A549 (cell line): Measurements from ENCODE around the gene OR10AD1. TPM values are rescaled to one million over a fixed set of nuclear protein-coding genes. Genes with fewer than 3 reads are reported as not detected.
A peak's percentile ranks its signal among the peaks of the same experiment; 100 is the strongest.

Experiments used
- ATAC-seq, 2 experiments: fragments of 200-7000 bp in 1 of 2; fragments of >200 bp in 1 of 2; cut with Nextera tagmentation in 1 of 2; cut with Tn5 transposase in 1 of 2; 3 replicates each; pipeline versions ENCODE4 v1.8.0 to v1.9.1; 2018 to 2020; ENCODE audit warnings: mild to moderate bottlenecking in 1 of 2, moderate library complexity in 1 of 2
- CTCF ChIA-PET: fragments of 300-600 bp; sonication (Branson Sonifier 250); formaldehyde crosslinking; extraction: SDS; loops from one replicate; lab custom pipeline; 2021; ENCODE audit warnings: antibody characterized with exemption, inconsistent platforms; lab: Yijun Ruan, JAX
- POLR2A ChIA-PET: fragments of 350-600 bp; formaldehyde crosslinking; extraction: SDS; loops from one replicate; lab custom pipeline; 2021; ENCODE audit warnings: antibody characterized with exemption, inconsistent platforms; lab: Yijun Ruan, JAX
- DNase-seq, 2 experiments: peaks; one replicate each; pipeline versions ENCODE4 v3.0.0 to v3.0.0-alpha.2; 2011 to 2016; ENCODE audit warnings: low read depth in 1 of 2, low spot score in 1 of 2
- FAIRE-seq: peaks from 2 replicates; lab custom pipeline; 2011; peaks lifted over from hg19 to GRCh38; lab: Jason Lieb, UNC
- H3K27ac ChIP-seq, 2 experiments: fragments of >200 bp; sonication (Bioruptor Twin); formaldehyde crosslinking; 3 replicates each; pipeline ENCODE4 v1.5.1; 2016 to 2017
- H3K4me1 ChIP-seq: fragments of >200 bp; sonication (Bioruptor Twin); formaldehyde crosslinking; 3 replicates; pipeline ENCODE4 v1.6.1; 2016
- H3K4me2 ChIP-seq: fragments of >200 bp; sonication (Bioruptor Twin); formaldehyde crosslinking; 3 replicates; pipeline ENCODE4 v1.6.1; 2016
- H3K4me3 ChIP-seq: fragments of >200 bp; sonication (Bioruptor Twin); formaldehyde crosslinking; 3 replicates; pipeline ENCODE4 v1.5.1; 2016
- H3K9me3 ChIP-seq: fragments of >200 bp; sonication (Bioruptor Twin); formaldehyde crosslinking; 3 replicates; pipeline ENCODE4 v1.6.1; 2016
- EP300 ChIP-seq, 2 experiments: fragments of >200 bp; sonication (Bioruptor Twin); formaldehyde crosslinking; IDR thresholded peaks; 2 replicates in 1 of 2; 3 replicates in 1 of 2; pipeline ENCODE4 v1.6.1; 2016 to 2017
- FOXS1 ChIP-seq: fragments of 250-450 bp; sonication (Bioruptor Pico); IDR thresholded peaks from 2 replicates; pipeline ENCODE4 v1.5.0; 2020; ENCODE audit warnings: mild to moderate bottlenecking, moderate library complexity
- HDAC2 ChIP-seq: fragments of 200-600 bp; sonication (generic); IDR thresholded peaks from 2 replicates; pipeline ENCODE4 v1.6.1; 2016
- HOXB13 ChIP-seq: fragments of 250-450 bp; sonication (Bioruptor Pico); IDR thresholded peaks from 2 replicates; pipeline ENCODE4 v1.5.0; 2020; ENCODE audit warnings: low read depth, mild to moderate bottlenecking, moderate library complexity
- JUNB ChIP-seq: fragments of >200 bp; sonication (Bioruptor Twin); formaldehyde crosslinking; IDR thresholded peaks from 2 replicates; pipeline ENCODE4 v1.6.1; 2016
- MYC ChIP-seq: IDR thresholded peaks from 2 replicates; pipeline ENCODE4 v1.6.1; 2012; ENCODE audit warnings: mild to moderate bottlenecking, inconsistent platforms, low read length, improper control_type of control experiment, borderline replicate concordance
- NFE2L2 ChIP-seq: fragments of 150-350 bp; conservative IDR thresholded peaks from 2 replicates; pipeline ENCODE4 v1.6.1; 2014; ENCODE audit warnings: low read length
- NR3C1 ChIP-seq: fragments of >200 bp; sonication (Bioruptor Twin); formaldehyde crosslinking; IDR thresholded peaks from 3 replicates; pipeline ENCODE4 v1.6.1; 2017
- PHF8 ChIP-seq: fragments of 200-600 bp; sonication (generic); IDR thresholded peaks from 2 replicates; pipeline ENCODE4 v1.6.1; 2016; ENCODE audit warnings: low read depth, mild to moderate bottlenecking, antibody characterized with exemption, moderate library complexity, borderline replicate concordance
- RAD21 ChIP-seq, 2 experiments: fragments of >200 bp in 1 of 2; sonication (Bioruptor Twin) in 1 of 2; formaldehyde crosslinking in 1 of 2; IDR thresholded peaks in 1 of 2; conservative IDR thresholded peaks in 1 of 2; 2 replicates in 1 of 2; 3 replicates in 1 of 2; pipeline ENCODE4 v1.6.1; 2012 to 2018; ENCODE audit warnings: inconsistent platforms in 1 of 2
- RCOR1 ChIP-seq: fragments of 150-350 bp; IDR thresholded peaks from 2 replicates; pipeline ENCODE4 v1.6.1; 2014; ENCODE audit warnings: antibody characterized with exemption, low read length, low read depth
- SMC3 ChIP-seq: fragments of >200 bp; sonication (Bioruptor Twin); formaldehyde crosslinking; IDR thresholded peaks from 3 replicates; pipeline ENCODE4 v1.6.1; 2018; ENCODE audit warnings: inconsistent platforms
- SREBF2 ChIP-seq: fragments of 450-650 bp; IDR thresholded peaks from 2 replicates; pipeline ENCODE4 v1.6.1; 2014; ENCODE audit warnings: mild to moderate bottlenecking, moderate library complexity
- TP53 ChIP-seq: fragments of 250-450 bp; sonication (Bioruptor Pico); IDR thresholded peaks from 2 replicates; pipeline ENCODE4 v1.5.0; 2021; ENCODE audit warnings: mild to moderate bottlenecking, moderate library complexity
- ZC3H11A ChIP-seq: fragments of 450-650 bp; IDR thresholded peaks from 2 replicates; pipeline ENCODE4 v1.6.1; 2014; ENCODE audit warnings: antibody characterized with exemption, mild to moderate bottlenecking
- ZFP36 ChIP-seq: fragments of 450-650 bp; IDR thresholded peaks from 2 replicates; pipeline ENCODE4 v1.6.1; 2014; ENCODE audit warnings: borderline replicate concordance; ENCODE audit not compliant: partially characterized antibody
- ZNF302 ChIP-seq: fragments of 250-450 bp; sonication (Bioruptor Pico); IDR thresholded peaks from 2 replicates; pipeline ENCODE4 v1.9.0; 2021; ENCODE audit warnings: inconsistent platforms, mild to moderate bottlenecking, moderate library complexity
- ZSCAN20 ChIP-seq: fragments of 250-450 bp; sonication (Bioruptor Pico); IDR thresholded peaks from 2 replicates; pipeline ENCODE4 v1.8.0; 2022; ENCODE audit warnings: mild to moderate bottlenecking, moderate library complexity
- WGBS: methylation state at CpG from one replicate; pipeline ENCODE4 v1.1.6; 2017; ENCODE audit errors: missing lambda C conversion rate; 5-methylcytosine and 5-hydroxymethylcytosine counted together
- polyA plus RNA-seq, 4 experiments: library from polyadenylated mRNA; depleted of rRNA in 3 of 4; stranded (reverse); fragments of >200 nt; fragmentation: RNase III in 1 of 4; extraction: RNeasy Plus Mini Kit Qiagen cat#74134 plus additional on column Dnase treatment in 1 of 4; gene quantifications; 2 replicates in 3 of 4; 3 replicates in 1 of 4; pipeline ENCODE4 v1.2.3, GENCODE V29; 2011 to 2017
- TF ChIP-seq, protein P1 (sequence below): fragments of >200 bp; sonication (Bioruptor Twin); formaldehyde crosslinking; IDR thresholded peaks from 3 replicates; pipeline ENCODE4 v1.5.1; 2016
- TF ChIP-seq, protein P2 (sequence below): fragments of 250-450 bp; sonication (Bioruptor Pico); IDR thresholded peaks from 2 replicates; pipeline ENCODE4 v1.5.0; 2020; ENCODE audit warnings: low read depth, mild to moderate bottlenecking, moderate library complexity
- TF ChIP-seq, protein P3 (sequence below): fragments of 450-650 bp; IDR thresholded peaks from 2 replicates; pipeline ENCODE4 v1.6.1; 2014; ENCODE audit warnings: antibody characterized with exemption
- TF ChIP-seq, protein P4 (sequence below): IDR thresholded peaks from 2 replicates; pipeline ENCODE4 v1.6.1; 2012

The OR10AD1 gene
- polyA plus RNA-seq, 2 of the 4 experiments (the other 2 are of a cell fraction) = not detected

DNA sequence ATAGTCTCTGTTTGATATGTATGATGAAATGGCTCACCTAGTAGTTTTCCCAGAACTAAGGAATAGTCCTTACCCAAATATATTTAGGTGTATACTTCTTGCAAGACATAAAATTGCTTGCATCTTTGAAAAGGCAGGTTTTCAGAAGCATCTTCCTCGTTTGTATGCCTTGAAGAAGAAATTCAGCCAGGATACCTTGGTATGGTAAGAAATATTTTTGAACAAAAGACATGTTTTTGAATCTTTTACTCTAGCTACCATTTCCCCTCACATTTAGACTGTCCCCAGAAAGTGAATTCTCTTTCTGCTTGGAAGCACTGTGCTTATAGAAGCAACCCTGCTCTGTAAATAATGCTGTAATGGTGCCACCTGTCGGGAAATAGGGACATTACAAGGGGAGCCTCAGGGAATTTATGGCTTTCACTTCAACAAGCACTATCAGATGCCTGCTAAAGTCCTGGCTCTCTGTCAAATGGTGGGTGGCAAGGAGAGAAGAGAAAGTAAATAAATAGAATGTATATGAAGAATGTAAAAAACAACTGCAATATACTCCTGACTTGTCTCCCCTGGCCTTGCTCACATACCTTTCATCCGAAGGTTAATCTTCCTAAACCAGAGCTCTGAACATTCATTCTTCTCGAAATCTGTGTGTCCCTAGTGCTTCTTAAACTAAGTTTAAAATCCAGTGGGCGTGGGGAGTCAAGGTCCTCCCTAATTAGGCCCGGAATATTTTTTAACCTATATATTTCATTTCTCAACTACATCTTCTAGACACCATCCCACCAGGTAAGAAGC lies 13.6 kb downstream of the OR10AD1 start:
- ChIA-PET CTCF (interaction anchor here (0.6 to 2.1 kb wide), 33 partner anchors 10 to 428 kb away, joined by 3 to 34 read pairs (median 3); partner anchors contain the start of genes ASB8, PFKM and TMEM106C), POLR2A (interaction anchor here (1.4 kb wide), 1 partner anchor 8 kb away, joined by 4 read pairs; no protein-coding TSS in a partner anchor)
- DNase-seq (peak; percentile 56 to 74), ATAC-seq (peak; percentile 76 to 81)
- Histone ChIP-seq H3K4me2 (peak overlapping the region; percentile 27; the same call in 1 of the 3 replicates), H3K4me1 (peaks cover 10% of the 10 kb centered on the region; the same call in 1 of the 3 replicates), H3K27ac (no peak overlapping the region), H3K9me3 (no peaks in the 10 kb centered on the region), H3K4me3 (no peak overlapping the region)
- WGBS = 18% methylated on average over 6 of the region's 6 CpGs
- TF ChIP-seq NR3C1 (no peak), PHF8 (no peak), ZNF302 (CRISPR knock-in tag) (no peak), MYC (no peak), JUNB (no peak), HDAC2 (no peak), FOXS1 (no peak), SMC3 (peak; percentile 60), RCOR1 (no peak), ZFP36 (no peak), TP53 (CRISPR knock-in tag) (no peak), NFE2L2 (no peak), EP300 (IDR thresholded peaks at IDR 0.05) (no peak), SREBF2 (no peak), ZSCAN20 (CRISPR knock-in tag) (no peak), HOXB13 (CRISPR knock-in tag) (no peak), RAD21 (conservative IDR thresholded peaks at IDR 0.05 in 1 of 2, IDR thresholded peaks at IDR 0.05 in 1 of 2) (peak; percentile 78 to 87), ZC3H11A (no peak)
- TF ChIP-seq, protein P1, sequence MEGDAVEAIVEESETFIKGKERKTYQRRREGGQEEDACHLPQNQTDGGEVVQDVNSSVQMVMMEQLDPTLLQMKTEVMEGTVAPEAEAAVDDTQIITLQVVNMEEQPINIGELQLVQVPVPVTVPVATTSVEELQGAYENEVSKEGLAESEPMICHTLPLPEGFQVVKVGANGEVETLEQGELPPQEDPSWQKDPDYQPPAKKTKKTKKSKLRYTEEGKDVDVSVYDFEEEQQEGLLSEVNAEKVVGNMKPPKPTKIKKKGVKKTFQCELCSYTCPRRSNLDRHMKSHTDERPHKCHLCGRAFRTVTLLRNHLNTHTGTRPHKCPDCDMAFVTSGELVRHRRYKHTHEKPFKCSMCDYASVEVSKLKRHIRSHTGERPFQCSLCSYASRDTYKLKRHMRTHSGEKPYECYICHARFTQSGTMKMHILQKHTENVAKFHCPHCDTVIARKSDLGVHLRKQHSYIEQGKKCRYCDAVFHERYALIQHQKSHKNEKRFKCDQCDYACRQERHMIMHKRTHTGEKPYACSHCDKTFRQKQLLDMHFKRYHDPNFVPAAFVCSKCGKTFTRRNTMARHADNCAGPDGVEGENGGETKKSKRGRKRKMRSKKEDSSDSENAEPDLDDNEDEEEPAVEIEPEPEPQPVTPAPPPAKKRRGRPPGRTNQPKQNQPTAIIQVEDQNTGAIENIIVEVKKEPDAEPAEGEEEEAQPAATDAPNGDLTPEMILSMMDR = peak; percentile 83
- TF ChIP-seq, protein P2, sequence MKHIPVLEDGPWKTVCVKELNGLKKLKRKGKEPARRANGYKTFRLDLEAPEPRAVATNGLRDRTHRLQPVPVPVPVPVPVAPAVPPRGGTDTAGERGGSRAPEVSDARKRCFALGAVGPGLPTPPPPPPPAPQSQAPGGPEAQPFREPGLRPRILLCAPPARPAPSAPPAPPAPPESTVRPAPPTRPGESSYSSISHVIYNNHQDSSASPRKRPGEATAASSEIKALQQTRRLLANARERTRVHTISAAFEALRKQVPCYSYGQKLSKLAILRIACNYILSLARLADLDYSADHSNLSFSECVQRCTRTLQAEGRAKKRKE (CRISPR knock-in tag) = no peak
- TF ChIP-seq, protein P3, sequence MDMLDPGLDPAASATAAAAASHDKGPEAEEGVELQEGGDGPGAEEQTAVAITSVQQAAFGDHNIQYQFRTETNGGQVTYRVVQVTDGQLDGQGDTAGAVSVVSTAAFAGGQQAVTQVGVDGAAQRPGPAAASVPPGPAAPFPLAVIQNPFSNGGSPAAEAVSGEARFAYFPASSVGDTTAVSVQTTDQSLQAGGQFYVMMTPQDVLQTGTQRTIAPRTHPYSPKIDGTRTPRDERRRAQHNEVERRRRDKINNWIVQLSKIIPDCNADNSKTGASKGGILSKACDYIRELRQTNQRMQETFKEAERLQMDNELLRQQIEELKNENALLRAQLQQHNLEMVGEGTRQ = no peak
- TF ChIP-seq, protein P4, sequence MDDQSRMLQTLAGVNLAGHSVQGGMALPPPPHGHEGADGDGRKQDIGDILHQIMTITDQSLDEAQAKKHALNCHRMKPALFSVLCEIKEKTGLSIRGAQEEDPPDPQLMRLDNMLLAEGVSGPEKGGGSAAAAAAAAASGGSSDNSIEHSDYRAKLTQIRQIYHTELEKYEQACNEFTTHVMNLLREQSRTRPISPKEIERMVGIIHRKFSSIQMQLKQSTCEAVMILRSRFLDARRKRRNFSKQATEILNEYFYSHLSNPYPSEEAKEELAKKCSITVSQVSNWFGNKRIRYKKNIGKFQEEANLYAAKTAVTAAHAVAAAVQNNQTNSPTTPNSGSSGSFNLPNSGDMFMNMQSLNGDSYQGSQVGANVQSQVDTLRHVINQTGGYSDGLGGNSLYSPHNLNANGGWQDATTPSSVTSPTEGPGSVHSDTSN = no peak
- TF ChIP-seq, all 56 proteins: peak for 3
- FAIRE-seq = peak; percentile 76
